ENCODE measurements around the gene PTBP2. TPM values are rescaled to one million over a fixed set of nuclear protein-coding genes. Genes with fewer than 3 reads are reported as not detected.
"Not testable (repeated sequence)": the region's sequence is repeated elsewhere in the genome, so short reads cannot be mapped to it uniquely, and the experiment has no call there.

PTBP2 gene
- total RNA-seq, 2 experiments from 2014 or later: 12.4 TPM

- no peak for TF ChIP-seq CTCF (IDR thresholded peaks at IDR 0.05)
- ATAC-seq (no peak), DNase-seq (no peak)
- ChIA-PET CTCF (no interaction called here), POLR2A (no interaction called here)
- Mint-ChIP-seq H3K4me3 (no peak overlapping the region), H3K36me3 (ENCODE audit: low read depth) (peaks cover 27% of the 10 kb centered on the region), H3K27ac (no peak overlapping the region), H3K9me3 (no peaks in the 10 kb centered on the region), H3K4me1 (ENCODE audit: low read depth) (no peaks in the 10 kb centered on the region), H3K27me3 (no peaks in the 10 kb centered on the region)
- intact Hi-C loops (cut with micrococcal nuclease): no loop called here
Observed at GRCh38 chr1:96782206-96782605, 60.6 kb downstream of the PTBP2 start.

GRCh38 chr1:96782856-96783255, 61.3 kb downstream of the PTBP2 start:
- peaks cover 29% of the 10 kb centered on the region for H3K36me3 Mint-ChIP-seq (ENCODE audit: low read depth)
- no peaks in the 10 kb centered on the region for H3K4me1 Mint-ChIP-seq (ENCODE audit: low read depth)
- no peak for TF ChIP-seq CTCF (IDR thresholded peaks at IDR 0.05)
- no peak overlapping the region for H3K27ac Mint-ChIP-seq
- POLR2A ChIA-PET: no interaction called here
- ATAC-seq (no peak), DNase-seq (no peak)
- CTCF ChIA-PET: no interaction called here
- no peak overlapping the region for H3K4me3 Mint-ChIP-seq
- H3K27me3 Mint-ChIP-seq: no peaks in the 10 kb centered on the region
- intact Hi-C loops (cut with micrococcal nuclease): no loop called here
- H3K9me3 Mint-ChIP-seq: no peaks in the 10 kb centered on the region

GRCh38 chr1:96790599-96790998, 69.0 kb downstream of the PTBP2 start:
- TF ChIP-seq CTCF (IDR thresholded peaks at IDR 0.05): no peak
- H3K4me3 Mint-ChIP-seq: no peak overlapping the region
- H3K9me3 Mint-ChIP-seq: no peaks in the 10 kb centered on the region
- ATAC-seq (no peak), DNase-seq (no peak)
- ChIA-PET POLR2A (no interaction called here), CTCF (no interaction called here)
- no peak overlapping the region for H3K27ac Mint-ChIP-seq
- H3K36me3 Mint-ChIP-seq (ENCODE audit: low read depth): peaks cover 38% of the 10 kb centered on the region
- H3K4me1 Mint-ChIP-seq (ENCODE audit: low read depth): no peaks in the 10 kb centered on the region
- intact Hi-C loops (cut with micrococcal nuclease): no loop called here
- H3K27me3 Mint-ChIP-seq: no peaks in the 10 kb centered on the region

DNA sequence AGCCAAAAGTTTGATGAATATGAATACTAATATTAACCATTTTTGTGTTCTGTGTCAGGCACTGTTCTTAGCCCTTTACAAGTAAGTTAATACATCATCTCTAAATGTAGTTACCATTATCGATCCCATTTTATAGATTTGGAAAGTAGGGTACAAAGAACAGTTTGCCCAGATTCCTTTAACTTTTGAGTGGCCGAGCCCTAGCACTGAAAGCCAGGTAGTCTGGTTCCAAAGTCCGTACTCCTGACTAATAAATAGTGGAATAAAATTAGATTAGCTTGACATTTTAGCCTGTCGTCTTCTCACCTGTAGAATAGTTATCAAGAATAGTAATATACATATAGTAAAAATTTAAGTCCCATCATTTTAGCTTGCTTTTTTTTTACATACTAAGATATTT, 70.6 kb downstream of the PTBP2 start:
- intact Hi-C loops (cut with micrococcal nuclease): no loop called here
- no peaks in the 10 kb centered on the region for H3K9me3 Mint-ChIP-seq
- CTCF ChIA-PET: no interaction called here
- DNase-seq (no peak), ATAC-seq (no peak)
- peaks cover 39% of the 10 kb centered on the region for H3K36me3 Mint-ChIP-seq (ENCODE audit: low read depth)
- H3K4me1 Mint-ChIP-seq (ENCODE audit: low read depth): no peaks in the 10 kb centered on the region
- H3K27ac Mint-ChIP-seq: no peak overlapping the region
- no peak for TF ChIP-seq CTCF (IDR thresholded peaks at IDR 0.05)
- no peak overlapping the region for H3K4me3 Mint-ChIP-seq
- POLR2A ChIA-PET: no interaction called here
- H3K27me3 Mint-ChIP-seq: no peaks in the 10 kb centered on the region

GRCh38 chr1:96801696-96802095, 80.1 kb downstream of the PTBP2 start:
- intact Hi-C loops (cut with micrococcal nuclease); H3K27ac Mint-ChIP-seq; DNase-seq; POLR2A ChIA-PET; H3K27me3 Mint-ChIP-seq; ATAC-seq; H3K4me3 Mint-ChIP-seq; CTCF ChIA-PET; H3K9me3 Mint-ChIP-seq: not testable (repeated sequence)
- peaks cover 41% of the 10 kb centered on the region for H3K36me3 Mint-ChIP-seq (ENCODE audit: low read depth)
- peaks cover 15% of the 10 kb centered on the region for H3K4me1 Mint-ChIP-seq (ENCODE audit: low read depth)

GRCh38 chr1:96804648-96805047, 83.1 kb downstream of the PTBP2 start:
- H3K4me3 Mint-ChIP-seq: no peak overlapping the region
- ChIA-PET CTCF (no interaction called here), POLR2A (no interaction called here)
- no peak for ATAC-seq
- no peak for DNase-seq
- intact Hi-C loops (cut with micrococcal nuclease): no loop called here
- peaks cover 39% of the 10 kb centered on the region for H3K36me3 Mint-ChIP-seq (ENCODE audit: low read depth)
- H3K4me1 Mint-ChIP-seq (ENCODE audit: low read depth): peaks cover 19% of the 10 kb centered on the region
- H3K9me3 Mint-ChIP-seq: no peaks in the 10 kb centered on the region
- H3K27ac Mint-ChIP-seq: no peak overlapping the region
- no peaks in the 10 kb centered on the region for H3K27me3 Mint-ChIP-seq
- no peak for TF ChIP-seq CTCF (IDR thresholded peaks at IDR 0.05)
